DND-41 (cell line): ENCODE data around the gene ACADL.

Experiments
- ATAC-seq: fragments of 200-7000 bp; cut with Tn5 transposase; 3 replicates; pipeline ENCODE4 v1.9.1; 2021; ENCODE audit warnings: low read depth; ENCODE audit not compliant: insufficient read depth
- DNase-seq: peaks from one replicate; pipeline ENCODE4 v3.0.0-alpha.2; 2020
- H2AFZ ChIP-seq: 2 replicates; pipeline ENCODE4 v1.6.0; 2012; ENCODE audit warnings: low read depth, low read length
- H3K27ac ChIP-seq: 2 replicates; pipeline ENCODE4 v1.5.1; 2012; ENCODE audit warnings: low read length, inconsistent platforms
- H3K27me3 ChIP-seq: fragments of 200-600 bp; sonication (generic); 2 replicates; pipeline ENCODE4 v1.6.0; 2012; ENCODE audit warnings: low read length, mild to moderate bottlenecking, inconsistent platforms; ENCODE audit not compliant: insufficient read depth, poor library complexity
- H3K36me3 ChIP-seq: 2 replicates; pipeline ENCODE4 v1.5.1; 2012; ENCODE audit warnings: low read length, inconsistent platforms; ENCODE audit not compliant: insufficient read depth
- H3K4me1 ChIP-seq: 2 replicates; pipeline ENCODE4 v1.5.1; 2012; ENCODE audit warnings: mild to moderate bottlenecking, low read length; ENCODE audit not compliant: insufficient read depth
- H3K4me2 ChIP-seq: 2 replicates; pipeline ENCODE4 v1.6.0; 2012; ENCODE audit warnings: mild to moderate bottlenecking, moderate library complexity, low read length, inconsistent platforms; ENCODE audit not compliant: insufficient read depth
- H3K4me3 ChIP-seq, 2 experiments: fragments of 200-600 bp in 1 of 2; shearing (Covaris generic) in 1 of 2; 2 replicates each; pipeline ENCODE4 v1.5.1; 2012 to 2016; ENCODE audit warnings: inconsistent platforms in 2 of 2, low read length in 2 of 2, mild to moderate bottlenecking in 2 of 2, low read depth in 1 of 2, moderate library complexity in 1 of 2
- H3K79me2 ChIP-seq: 2 replicates; pipeline ENCODE4 v1.6.0; 2012; ENCODE audit warnings: low read length, inconsistent platforms; ENCODE audit not compliant: insufficient read depth
- H3K9ac ChIP-seq: 2 replicates; pipeline ENCODE4 v1.6.0; 2012; ENCODE audit warnings: low read depth, mild to moderate bottlenecking, inconsistent platforms, low read length, moderate library complexity
- H3K9me3 ChIP-seq: 2 replicates; pipeline ENCODE4 v1.5.1; 2012; ENCODE audit warnings: low read length, moderate library complexity, mild to moderate bottlenecking, inconsistent platforms; ENCODE audit not compliant: insufficient read depth, severe bottlenecking
- H4K20me1 ChIP-seq: 2 replicates; pipeline ENCODE4 v1.6.0; 2012; ENCODE audit warnings: low read length; ENCODE audit not compliant: insufficient read depth
- EZH2 ChIP-seq: IDR thresholded peaks from 3 replicates; pipeline ENCODE4 v1.6.1; 2012; ENCODE audit warnings: borderline replicate concordance, low read depth, mild to moderate bottlenecking, moderate library complexity, low read length, inconsistent platforms; ENCODE audit not compliant: severe bottlenecking
- TF ChIP-seq, protein P1 (sequence below): IDR thresholded peaks from 2 replicates; pipeline ENCODE4 v1.5.1; 2012; ENCODE audit warnings: borderline replicate concordance, low read length, moderate library complexity, mild to moderate bottlenecking; ENCODE audit not compliant: poor library complexity, severe bottlenecking; ENCODE audit errors: extremely low read depth

The ACADL gene

DNA sequence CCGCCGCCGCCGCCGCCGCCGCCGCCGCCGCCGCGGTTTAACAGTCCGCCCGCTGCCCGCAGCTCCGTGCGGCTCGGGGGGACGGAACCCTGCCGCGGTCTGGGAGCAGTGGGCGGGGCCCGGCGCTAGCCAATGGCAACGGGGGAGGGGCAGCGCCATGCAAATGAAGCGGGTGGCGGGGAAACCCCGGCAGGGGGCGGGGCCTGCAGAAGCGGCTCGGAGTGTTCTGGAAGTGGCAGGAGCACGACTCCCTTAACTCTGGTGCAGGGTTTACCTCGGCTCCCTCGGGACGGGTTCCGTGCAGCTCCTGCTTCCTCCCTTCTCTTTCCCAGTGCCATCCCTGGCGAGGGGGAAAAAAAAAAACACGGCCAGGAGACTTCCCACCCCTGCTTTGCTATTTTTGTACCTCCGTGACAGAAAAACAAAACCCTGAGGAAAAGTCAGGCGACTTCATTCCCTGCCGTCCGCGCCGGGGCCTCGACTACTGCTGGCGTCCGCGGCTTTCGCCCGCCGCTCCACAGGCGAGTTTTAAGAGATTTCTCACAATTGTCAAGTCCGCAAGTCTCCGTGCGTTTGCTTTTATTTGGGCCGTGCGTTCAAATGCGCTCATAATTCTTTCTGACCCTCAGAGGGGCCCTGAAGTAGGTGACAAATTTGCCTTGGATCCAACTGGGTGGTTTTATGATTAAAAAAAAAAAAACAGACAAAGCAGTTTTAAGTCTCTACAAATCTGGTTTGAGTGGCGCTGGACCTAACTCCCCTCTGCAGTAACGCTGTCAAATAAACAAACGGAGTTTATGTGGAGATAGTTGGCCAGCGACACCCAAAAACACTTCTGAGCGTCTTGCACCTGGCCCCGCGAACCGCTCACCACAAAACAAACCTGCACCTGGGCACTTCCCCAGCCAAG, 53.7 kb downstream of the ACADL start, which contains the start of gene KANSL1L:
KANSL1L (minus strand) TSS at position 101 of the 910 bp plus-strand sequence. CDS start 16,827 bp downstream, outside the sequence.
- Histone ChIP-seq H3K36me3 (no peaks in the 10 kb centered on the region), H2AFZ (peak within 1 kb of the TSS; percentile 82), H3K79me2 (peaks cover 35% of the 10 kb centered on the region), H3K4me2 (peak within 1 kb of the TSS; percentile 77), H3K9me3 (no peaks in the 10 kb centered on the region), H4K20me1 (no peaks in the 10 kb centered on the region), H3K4me1 (peaks cover 42% of the 10 kb centered on the region), H3K4me3 (peak within 1 kb of the TSS; percentile 55 to 64), H3K9ac (peak within 1 kb of the TSS; percentile 94), H3K27me3 (no peaks in the 10 kb centered on the region), H3K27ac (peak within 1 kb of the TSS; percentile 99)
- peak; percentile 74 for ATAC-seq
- no peak for TF ChIP-seq EZH2
- TF ChIP-seq, protein P1, sequence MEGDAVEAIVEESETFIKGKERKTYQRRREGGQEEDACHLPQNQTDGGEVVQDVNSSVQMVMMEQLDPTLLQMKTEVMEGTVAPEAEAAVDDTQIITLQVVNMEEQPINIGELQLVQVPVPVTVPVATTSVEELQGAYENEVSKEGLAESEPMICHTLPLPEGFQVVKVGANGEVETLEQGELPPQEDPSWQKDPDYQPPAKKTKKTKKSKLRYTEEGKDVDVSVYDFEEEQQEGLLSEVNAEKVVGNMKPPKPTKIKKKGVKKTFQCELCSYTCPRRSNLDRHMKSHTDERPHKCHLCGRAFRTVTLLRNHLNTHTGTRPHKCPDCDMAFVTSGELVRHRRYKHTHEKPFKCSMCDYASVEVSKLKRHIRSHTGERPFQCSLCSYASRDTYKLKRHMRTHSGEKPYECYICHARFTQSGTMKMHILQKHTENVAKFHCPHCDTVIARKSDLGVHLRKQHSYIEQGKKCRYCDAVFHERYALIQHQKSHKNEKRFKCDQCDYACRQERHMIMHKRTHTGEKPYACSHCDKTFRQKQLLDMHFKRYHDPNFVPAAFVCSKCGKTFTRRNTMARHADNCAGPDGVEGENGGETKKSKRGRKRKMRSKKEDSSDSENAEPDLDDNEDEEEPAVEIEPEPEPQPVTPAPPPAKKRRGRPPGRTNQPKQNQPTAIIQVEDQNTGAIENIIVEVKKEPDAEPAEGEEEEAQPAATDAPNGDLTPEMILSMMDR = no peak
- peak; percentile 97 for DNase-seq

- ATAC-seq (peak; percentile 77), DNase-seq (peak; percentile 97)
- Histone ChIP-seq H3K36me3 (no peaks in the 10 kb centered on the region), H3K27ac (peak overlapping the region; percentile 99), H3K4me1 (peaks cover 42% of the 10 kb centered on the region), H3K4me3 (peak overlapping the region; percentile 42 to 60), H2AFZ (peak overlapping the region; percentile 82), H3K27me3 (no peaks in the 10 kb centered on the region), H3K79me2 (peaks cover 41% of the 10 kb centered on the region), H4K20me1 (no peaks in the 10 kb centered on the region), H3K4me2 (peak overlapping the region; percentile 64), H3K9ac (peak overlapping the region; percentile 94), H3K9me3 (no peaks in the 10 kb centered on the region)
- TF ChIP-seq, protein P1 = peak; percentile 9
- TF ChIP-seq EZH2 = no peak
These were observed 54.6 kb downstream of the ACADL start for GRCh38 chr2:210170446-210171303.

- Histone ChIP-seq H3K79me2 (peaks cover 43% of the 10 kb centered on the region), H3K4me3 (peak overlapping the region; percentile 35 to 60), H3K36me3 (no peaks in the 10 kb centered on the region), H3K9ac (peak overlapping the region; percentile 94), H4K20me1 (no peaks in the 10 kb centered on the region), H3K27ac (peak overlapping the region; percentile 78), H3K27me3 (no peaks in the 10 kb centered on the region), H3K9me3 (no peaks in the 10 kb centered on the region), H3K4me1 (peaks cover 42% of the 10 kb centered on the region), H3K4me2 (peak overlapping the region; percentile 64), H2AFZ (peak overlapping the region; percentile 65)
- DNase-seq = no peak
- TF ChIP-seq, protein P1 = no peak
- no peak for TF ChIP-seq EZH2
- ATAC-seq = no peak
These were observed 55.1 kb downstream of the ACADL start for GRCh38 chr2:210170196-210170445.
